HG02973 (cell line): ENCODE data around the gene GUCA2A.

Experiments used
- ATAC-seq: cut with Tn5 transposase; IDR thresholded peaks from one replicate; pipeline ENCODE4 v1.9.1; 2021; ENCODE audit warnings: moderate library complexity; ENCODE audit not compliant: unreplicated experiment

The GUCA2A gene

DNA sequence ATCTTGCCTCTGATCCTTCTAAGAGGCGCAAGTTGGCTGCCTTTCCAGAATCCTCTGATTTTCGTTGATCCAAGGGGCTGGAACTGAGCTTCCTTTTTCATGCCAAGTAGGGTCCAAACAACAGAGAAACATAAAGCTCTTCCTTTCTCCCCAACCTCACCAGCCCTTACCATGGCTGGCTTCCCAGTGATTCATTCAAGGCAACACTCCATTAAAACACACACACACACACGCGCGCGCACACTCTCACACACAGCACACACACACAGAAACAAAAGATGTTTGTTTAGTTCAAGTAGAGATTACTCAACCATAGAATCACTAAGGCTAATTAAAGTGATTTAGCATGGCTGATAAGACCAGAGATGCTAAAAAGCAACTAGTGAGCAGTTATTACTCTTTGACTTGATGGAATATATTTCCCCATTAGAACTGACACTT lies 13.0 kb upstream of the GUCA2A start:
- no peak for ATAC-seq

DNA sequence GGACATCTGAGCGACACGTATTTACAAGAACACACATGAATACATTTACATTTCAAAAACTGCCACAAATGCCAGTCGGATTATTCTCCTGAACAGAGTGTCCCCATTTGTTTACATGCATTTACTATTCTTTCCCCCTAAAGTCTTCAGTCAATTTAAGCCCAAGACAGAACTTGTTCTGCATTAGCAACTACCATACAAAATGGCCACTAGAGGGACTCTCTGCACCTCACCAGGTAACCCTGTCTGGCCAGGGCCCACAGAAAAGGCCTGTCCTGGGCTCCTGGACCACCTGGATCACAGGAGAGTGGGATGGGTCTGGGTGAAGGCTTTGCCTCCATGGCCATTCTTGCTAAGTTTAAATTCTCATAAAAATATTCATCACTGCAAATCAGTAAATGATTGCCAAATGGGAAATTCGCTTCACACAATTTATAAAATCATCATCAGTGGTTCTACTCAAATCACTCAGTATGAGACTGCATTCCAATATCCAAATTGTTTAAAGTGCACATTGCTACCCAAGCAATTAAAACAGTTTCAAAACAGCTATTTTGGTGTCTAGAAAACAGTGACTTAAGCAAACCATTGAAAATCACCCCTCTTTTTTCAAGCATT lies 12.5 kb upstream of the GUCA2A start:
- ATAC-seq = no peak

GRCh38 chr1:42175314-42176054 lies 10.9 kb upstream of the GUCA2A start:
- no peak for ATAC-seq

- ATAC-seq = no peak
Measured at GRCh38 chr1:42173961-42174735, 9.6 kb upstream of the GUCA2A start.

DNA sequence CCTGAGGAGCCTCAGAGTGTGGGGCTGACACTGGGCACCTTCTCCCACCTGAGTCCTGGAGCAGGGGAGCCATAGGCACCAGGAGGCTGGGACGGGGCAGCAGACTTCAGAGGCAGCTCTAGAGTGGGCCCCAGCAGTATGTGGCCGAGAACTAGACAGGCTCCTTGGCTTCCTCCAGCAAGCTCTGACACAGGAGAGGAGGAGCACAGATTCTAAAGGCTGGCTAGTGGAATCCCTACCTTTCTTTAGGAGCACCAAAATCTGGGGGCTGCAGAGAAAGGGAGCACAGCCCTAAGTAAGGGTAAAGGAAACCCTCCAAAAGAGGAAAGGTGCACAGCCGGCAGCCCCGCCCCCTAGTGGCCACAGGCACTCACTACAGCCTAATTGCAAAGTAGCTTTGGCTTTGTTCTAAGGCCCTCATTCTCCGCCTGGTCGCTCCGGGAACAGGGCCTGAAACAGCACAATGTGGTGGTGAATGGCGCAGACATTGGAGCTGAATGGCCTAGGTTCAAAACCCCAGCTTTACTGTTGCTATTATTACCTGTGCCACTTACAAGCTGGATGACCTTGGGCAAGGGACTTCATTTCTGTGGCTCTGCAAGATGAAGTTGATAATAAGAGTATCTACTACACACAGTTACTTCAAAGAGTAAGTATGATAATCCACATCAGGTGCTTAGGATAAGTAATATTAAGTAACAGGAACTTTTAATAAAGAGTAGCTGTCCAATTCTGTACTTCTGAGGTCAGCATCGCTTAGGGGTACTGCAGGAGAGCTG lies 8.8 kb upstream of the GUCA2A start:
- ATAC-seq = no peak

DNA sequence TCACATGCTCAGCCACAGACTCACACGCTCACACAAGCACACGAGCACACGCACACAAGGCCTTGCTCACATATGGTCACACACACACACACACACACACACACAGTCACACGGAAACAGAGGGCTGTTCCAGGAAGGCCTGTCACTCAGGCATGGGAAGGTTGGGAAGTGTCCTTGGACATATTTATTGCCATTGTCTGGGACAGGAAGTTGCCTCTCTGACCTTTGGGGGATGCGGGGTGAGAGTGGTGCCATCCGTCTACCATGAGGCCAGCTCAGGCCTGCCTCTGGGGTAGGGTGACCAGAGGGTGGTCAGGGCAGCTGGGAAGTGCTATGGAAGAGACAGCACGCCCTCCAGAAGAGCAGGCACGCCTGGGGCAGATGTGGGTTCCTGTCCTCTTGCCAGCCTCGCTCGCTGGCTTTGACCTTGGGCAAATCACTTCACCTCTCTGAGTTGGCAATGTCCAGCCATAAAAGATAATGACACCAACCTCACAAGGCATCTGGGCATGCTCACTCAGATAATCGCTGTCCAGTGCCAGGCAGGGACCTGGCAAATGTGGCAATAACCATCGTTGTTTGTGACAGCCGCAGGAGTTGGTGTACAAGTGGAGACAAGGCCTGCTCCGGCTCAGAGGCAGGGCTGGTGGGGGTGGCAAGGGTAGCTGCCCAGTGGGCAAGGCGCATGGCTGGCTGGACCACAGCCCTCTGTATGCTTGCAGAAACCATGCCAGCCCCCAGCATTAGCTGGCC lies 8.0 kb upstream of the GUCA2A start:
- ATAC-seq = no peak

DNA sequence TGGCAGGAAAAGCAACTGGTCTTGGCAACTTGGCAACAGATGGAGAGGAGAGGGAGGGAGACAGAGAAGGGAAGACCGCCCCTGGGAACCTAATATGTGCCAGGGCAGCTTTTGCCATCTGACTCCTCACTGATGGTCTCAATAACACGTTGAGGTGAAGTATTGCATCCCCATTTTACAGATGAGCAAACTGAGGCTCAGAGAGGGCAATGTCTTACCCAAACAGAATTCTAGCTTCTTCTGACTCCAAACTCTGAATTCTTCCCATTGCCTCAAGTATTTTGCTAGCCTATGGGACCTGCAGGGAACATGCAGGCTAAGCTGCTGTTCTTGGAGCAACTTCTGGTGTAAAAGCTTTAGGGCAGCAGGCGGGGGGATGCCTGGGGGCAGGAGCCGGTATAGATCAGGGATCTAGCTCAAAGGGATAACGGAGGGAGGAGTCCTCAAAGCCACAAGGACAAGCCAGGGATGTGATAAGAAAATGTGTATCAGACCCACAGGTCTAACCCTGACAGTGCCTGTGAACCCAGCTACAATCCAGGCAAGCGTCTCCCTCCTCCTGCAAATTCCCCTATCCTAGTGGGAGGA lies 7.2 kb upstream of the GUCA2A start:
- ATAC-seq = no peak

DNA sequence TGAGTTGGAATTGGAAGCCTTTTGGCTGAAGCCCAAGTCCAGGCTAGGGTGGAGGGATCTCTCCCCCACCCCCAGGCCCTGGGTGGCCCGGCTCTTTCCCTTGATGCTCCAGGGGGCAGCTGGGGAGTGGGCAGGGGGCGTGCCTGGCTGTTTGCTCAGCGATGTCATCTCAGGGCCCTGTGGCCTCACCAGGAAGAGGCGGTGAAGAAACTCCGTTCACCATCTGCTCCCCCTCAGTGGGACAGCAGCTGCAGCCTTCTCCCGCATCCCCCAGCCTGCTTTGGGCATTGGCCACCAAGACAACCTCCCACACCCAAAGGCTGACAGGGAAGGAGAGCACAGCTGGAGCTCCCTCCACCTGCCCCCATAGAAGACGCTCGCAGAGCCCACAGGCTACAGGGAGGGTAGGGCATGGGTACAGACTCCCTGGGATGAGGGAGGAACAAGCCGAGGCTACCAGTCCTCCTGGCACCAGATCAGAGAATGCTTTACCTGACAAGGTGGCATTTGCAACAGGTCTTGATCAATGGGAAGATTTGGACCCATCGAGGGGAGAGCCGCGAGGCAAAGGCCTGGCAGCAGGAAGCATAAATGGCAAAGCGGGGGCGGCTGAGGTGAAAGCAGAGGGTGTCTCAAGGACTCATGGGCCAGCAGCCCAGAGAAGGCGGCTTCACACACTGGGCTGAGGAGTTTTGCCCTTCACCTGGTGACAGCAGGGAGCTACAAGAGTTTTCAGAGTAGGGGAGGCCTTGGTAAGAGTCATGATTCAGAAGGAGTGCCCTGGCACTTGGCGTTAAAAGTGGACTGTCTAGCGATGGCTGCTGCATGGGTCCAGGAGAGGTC lies 6.5 kb upstream of the GUCA2A start:
- ATAC-seq = no peak

DNA sequence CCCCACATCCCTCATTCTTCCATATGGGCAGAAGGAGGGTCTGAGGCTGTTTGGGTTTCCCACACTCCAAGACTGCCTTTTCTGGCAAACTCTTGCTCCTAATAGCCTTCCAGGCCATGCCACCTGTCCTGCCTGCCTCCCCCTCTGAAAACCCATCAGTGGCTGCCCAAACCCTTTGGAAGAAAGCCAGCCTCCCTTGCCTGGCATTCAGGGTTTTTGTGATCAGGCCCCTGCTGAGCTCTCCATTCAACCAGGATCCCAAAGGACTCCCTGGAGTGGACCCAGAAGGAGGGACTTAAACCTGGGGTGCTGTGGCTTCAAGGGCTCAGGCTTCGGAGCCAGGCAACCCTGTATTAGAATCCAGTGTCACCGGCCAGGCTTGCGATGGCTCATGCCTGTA lies 4.2 kb upstream of the GUCA2A start:
- no peak for ATAC-seq

DNA sequence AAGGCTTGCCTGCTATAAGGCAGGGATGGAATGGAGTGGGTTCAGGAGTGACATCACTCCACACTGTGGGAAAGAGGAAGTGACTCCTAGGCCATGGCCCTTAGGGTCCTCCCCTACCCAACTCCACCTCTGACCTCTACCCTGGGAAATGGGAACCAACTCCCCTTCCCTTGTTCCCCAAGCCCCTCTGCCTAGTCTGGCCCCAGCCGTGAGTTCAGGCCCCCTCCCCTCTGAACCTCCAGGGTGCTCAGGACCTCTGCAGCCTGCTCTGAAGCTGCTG lies 3.8 kb upstream of the GUCA2A start:
- ATAC-seq = no peak

DNA sequence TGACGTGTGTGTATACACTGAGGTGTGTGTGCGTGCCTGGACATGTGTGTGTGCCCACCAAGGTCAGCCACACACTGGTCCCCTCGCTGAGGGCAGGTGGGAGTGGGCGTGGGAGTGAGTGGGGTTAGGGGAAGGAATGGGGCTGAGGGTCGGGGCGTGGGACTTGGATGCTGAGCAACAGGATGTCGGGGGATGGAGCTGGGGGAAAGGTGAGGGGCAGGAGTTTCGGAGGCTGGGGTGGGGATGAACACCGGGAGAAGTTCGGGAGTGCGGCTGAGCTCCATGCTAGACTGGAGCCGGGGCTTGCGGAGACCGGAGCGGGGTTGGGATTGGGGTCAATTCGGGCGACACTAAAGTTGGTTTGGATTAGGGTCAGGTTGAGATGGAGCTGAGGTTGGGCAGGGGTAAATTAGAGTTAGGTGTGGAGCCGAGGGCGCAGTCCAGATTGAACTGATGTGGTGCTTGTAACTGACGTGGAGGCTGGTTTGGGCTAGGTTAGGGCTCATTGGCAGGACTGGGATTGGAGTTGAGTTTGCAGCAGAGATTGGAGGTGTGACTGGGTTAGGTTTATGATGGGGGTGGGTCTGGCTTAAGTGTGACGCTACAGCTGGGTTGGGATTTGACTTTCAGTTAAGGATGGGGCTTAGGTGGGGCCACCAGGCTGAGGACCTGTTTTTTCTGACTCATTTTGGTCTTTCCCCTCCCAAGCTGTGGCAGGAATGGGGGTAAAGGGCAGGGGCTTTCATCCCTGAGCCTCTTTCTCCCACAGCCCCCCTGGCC lies 3.3 kb upstream of the GUCA2A start:
- no peak for ATAC-seq

GRCh38 chr1:42165511-42166210 lies 1.1 kb upstream of the GUCA2A start:
- ATAC-seq = no peak

GRCh38 chr1:42163536-42164503 lies 725 bp downstream of the GUCA2A start:
- ATAC-seq = no peak

DNA sequence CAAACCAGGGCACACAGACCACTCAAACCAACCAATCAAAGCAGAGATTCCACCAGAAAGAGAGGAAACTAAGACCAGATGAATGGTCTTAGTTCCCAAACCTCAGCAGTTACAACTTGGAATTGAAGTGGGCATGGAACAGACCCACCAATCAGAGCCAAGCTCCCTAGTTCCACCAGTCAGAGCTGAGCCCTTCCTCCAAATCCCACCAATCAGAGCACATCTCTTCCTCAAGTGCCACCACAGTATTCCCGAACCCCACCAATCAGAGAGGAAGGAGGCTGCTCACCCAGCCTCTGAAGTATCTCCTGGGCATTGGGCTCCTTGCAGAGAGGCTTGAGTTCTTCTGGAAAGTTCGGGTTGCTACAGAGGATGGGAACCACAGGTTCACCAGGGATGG lies 1.4 kb downstream of the GUCA2A start:
- no peak for ATAC-seq

DNA sequence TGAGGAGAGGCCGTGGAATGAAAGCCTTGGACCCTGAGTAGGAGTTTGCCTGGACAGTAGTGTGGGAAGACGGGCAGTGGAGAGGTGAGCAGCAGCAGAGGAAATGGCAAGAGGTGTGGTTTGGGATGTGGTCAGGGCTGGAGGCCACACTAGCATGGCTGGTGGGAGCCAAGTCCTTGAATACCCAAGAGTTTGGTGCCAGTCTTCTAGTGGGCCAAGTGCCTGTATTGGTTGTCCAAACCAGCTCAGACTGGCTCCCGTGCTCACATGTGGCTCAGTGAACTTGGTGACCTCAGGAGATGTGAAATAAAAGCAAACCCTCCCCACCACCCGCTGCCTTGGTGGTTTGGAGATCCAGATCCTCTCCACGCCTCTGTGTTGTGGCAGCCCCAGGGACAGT lies 2.4 kb downstream of the GUCA2A start:
- ATAC-seq = no peak

GRCh38 chr1:42158189-42158588 lies 6.4 kb downstream of the GUCA2A start:
- no peak for ATAC-seq

GRCh38 chr1:42157667-42158066 lies 6.9 kb downstream of the GUCA2A start:
- ATAC-seq = no peak
